Activated T-cell treated with anti-CD3 and anti-CD28 coated beads for 48 hours (primary cell): ENCODE data around the gene DVL1.
"Not testable (repeated sequence)": the region's sequence is repeated elsewhere in the genome, so short reads cannot be mapped to it uniquely, and the experiment has no call there.

ENCODE experiments used
- DNase-seq: peaks from one replicate; pipeline ENCODE4 v3.0.0-alpha.2; 2020; ENCODE audit warnings: low read depth

DVL1 gene

GRCh38 chr1:1349256-1350012 is at the start of gene DVL1:
Gene DVL1 (minus strand): TSS chr1:1349418. CDS start chr1:1349065, 353 bp downstream.
- peak; percentile 64 for DNase-seq

DNA sequence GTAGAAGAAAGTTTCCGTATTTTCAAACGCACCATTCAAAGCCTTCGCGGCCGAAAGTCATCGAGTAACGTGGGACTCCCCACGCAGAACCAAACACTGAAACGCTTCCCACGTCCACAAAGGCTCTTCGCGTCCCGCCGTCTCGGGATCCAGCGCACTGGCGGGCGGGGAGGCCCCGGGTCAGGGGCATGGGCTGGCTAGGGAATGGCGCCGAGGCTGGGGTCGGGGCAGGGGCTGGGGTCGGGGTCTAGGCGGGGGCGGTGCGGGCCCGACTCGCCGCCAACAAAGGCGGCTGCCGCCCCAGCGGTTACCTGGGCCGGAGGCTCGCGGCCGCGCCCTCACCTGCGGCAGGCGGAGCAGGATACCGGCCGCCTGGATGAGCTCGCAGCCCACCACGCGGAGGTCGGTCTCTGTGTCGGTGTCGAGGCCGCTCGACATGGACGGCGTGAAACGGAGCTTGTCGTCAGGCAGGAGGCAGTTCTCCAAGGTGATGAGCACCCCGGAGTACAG is 49.5 kb upstream of the DVL1 start:
- no peak for DNase-seq

DNA sequence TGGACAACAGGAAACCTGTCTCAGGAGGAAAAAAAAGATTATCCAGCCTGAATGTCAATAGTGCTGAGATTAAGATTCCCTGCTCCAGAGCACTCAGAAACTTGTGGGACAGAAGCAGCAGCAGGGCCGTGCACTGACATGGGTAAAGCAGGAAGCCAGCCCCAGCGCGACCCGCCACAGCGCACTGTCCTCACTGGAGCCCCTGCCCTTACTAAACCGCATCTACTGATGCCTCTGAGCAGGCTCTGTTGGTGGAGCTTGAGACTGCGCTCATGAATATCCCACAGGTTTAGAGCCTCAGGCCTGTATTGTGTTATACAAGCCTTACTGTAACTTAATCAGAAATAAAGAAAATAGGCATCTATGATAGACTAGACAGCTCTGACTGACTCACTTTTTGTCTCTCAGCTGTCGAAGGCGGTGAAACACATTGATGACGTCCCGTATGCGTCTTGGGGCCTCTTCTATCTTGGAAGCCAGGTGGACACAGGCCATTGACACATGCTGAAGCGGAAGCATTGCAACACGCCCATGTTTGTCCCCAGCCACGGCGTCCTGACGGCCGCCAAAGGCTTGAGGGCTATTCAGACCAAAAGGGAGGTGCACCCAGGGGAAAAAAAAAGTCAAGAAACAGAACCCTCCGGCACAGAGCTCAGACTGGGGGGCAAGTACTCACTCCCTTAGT is 48.8 kb upstream of the DVL1 start:
- DNase-seq = no peak

GRCh38 chr1:1395166-1395565 is 45.9 kb upstream of the DVL1 start:
- DNase-seq = no peak

- no peak for DNase-seq
Observed at GRCh38 chr1:1394116-1394515, 44.9 kb upstream of the DVL1 start.

DNA sequence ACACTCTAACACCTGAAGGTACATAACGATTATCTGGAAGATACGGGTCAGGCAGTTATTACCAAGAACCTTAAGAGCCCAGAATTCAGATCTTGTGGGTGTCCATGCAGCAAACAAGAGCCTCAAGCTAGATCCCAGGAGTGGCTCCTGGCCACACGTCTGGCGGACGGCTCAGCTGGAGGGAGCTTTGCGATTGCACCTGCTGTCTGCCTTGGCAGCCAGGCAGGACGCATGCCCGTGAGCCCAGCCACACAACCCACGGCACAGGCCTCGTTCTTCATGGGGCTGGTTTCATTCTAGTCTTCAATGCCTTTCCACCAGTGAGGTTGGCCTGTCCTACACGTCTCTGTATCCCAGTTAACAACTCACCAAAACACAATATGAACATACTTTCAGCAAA is 44.2 kb upstream of the DVL1 start:
- DNase-seq = no peak

GRCh38 chr1:1393014-1393413 is 43.8 kb upstream of the DVL1 start:
- no peak for DNase-seq

- DNase-seq = no peak
Observed at GRCh38 chr1:1391225-1391624, 42.0 kb upstream of the DVL1 start.

GRCh38 chr1:1390675-1391074 is 41.5 kb upstream of the DVL1 start:
- no peak for DNase-seq

- no peak for DNase-seq
Observed at GRCh38 chr1:1388078-1388472, 38.9 kb upstream of the DVL1 start.

DNA sequence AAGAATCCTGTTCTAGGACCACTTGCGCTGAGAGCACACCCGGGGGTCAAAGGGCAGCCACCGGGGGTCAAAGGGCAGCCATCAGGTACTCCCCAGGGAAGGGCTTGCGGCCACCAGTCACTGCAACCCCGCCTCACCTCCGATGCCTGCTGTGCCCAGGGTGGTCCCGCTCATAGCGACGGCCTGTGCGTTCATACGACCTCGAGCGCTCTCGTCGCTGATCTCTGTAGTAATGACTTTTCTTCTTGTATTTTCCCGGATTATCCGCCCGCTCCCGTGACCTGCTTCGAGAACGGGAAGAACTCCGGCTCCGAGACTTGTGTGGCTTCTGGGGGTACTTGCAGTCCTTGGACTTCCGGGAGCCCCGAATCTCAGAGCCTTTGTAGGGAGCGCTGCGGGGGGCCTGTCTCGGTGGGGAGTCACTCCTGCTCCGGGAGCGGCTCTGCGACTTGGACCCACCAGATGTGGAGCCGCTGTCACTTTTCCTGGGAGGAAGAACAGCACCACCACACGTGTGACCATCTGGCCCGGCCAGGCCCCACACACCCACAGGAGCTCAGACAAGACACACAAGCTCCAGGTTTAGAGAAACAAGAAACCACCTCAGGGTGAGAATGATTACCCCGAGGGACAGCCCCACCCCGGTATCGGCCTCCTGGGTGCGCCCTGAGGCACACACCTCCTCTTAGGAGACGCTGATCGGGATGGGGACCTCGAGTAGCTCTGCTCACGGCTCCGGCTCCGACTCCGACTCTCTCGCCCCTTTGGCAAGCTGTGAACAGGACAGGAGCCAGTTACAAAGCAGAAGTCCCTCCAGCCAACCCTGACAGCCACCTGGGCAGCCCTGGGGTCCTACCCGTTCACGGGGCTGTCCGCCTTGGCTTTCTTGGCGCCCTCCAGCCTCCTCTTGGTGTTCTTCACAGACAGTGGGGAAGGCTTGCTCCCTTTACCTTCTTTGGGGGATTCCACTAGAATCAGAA is 38.2 kb upstream of the DVL1 start:
- no peak for DNase-seq

DNA sequence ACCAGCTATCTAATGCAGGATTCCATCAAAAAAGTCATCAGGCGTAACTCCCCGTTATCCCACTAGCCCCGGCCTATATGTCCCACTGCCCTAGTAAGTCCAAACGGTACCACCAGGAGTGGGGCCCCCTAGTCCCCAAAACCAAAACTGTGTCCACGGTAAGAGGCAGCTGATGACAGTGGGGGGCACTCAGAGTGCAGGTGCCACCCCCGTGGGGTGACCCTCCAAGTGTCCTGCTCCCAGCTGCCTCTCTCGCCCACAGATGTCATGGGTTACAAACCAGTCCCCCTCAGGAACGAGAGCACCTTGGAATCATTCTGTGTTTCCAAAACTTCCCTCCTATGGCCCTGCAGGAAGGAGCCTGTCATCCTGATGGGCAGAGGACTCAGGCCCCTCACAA is 36.7 kb upstream of the DVL1 start:
- DNase-seq = no peak

DNA sequence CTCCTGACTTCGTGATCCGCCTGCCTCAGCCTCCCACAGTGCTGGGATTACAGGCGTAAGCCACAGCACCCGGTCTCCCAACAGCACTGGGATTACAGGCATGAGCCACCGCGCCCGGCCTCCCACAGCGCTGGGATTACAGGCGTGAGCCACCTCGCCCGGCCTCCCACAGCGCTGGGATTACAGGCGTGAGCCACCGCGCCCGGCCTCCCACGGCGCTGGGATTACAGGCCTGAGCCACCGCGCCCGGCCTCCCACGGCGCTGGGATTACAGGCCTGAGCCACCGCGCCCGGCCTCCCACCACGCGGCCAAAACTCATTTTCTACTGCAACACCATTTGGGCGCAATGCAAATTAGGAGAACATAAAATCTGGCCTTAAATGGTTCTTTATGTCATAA is 36.1 kb upstream of the DVL1 start:
- DNase-seq = not testable (repeated sequence)

GRCh38 chr1:1381294-1381693 is 32.1 kb upstream of the DVL1 start:
- no peak for DNase-seq

DNA sequence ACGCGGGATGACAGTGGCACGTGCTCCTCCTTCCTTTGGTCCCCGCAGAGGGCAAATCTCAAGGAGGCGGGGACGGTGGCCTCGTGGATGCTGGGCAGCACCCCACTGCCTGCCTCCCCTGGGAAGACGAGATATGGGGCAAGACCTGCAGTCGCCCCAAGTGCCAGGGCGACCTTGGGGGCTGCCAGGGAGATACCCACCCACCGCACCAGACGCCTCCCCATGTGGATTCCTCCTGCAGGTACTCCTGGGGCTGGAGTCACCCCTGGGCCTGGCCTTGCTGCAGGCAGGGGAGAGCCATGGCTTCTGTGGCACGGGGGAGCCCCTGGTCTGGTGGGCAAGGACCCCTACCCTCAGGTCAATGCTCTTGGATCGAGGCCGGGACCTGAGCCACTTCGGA is 31.6 kb upstream of the DVL1 start:
- no peak for DNase-seq

DNA sequence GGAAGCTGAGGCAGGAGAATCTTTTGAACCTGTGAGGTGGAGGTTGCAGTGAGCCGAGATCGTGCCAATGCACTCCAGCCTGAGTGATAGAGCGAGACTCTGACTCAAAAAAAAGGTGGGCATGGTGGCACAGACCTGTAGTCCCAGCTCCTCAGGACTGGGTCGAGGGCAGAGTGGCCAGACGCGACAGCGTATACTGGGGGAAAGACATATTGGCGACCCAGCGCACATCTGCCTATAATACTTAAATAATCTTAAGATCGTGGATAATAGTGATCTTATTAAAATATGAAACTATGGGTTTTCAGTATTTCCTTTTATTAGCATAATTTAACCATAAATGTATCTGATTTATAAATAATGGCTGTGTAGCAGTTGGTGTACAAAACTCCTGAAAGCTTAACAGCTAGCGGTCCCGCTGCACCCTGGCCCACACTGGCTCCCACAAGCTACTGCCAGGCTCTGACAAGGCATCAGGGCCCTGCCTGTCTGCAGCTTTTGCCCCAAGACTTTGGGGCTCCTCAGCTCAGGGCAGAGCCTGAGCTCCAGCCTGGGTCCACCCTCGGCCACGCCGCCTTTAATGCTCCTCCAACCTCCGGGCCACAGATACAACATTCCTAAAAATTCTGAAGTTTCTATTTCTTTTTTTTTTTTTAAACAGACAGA is 28.5 kb upstream of the DVL1 start:
- no peak for DNase-seq

DNA sequence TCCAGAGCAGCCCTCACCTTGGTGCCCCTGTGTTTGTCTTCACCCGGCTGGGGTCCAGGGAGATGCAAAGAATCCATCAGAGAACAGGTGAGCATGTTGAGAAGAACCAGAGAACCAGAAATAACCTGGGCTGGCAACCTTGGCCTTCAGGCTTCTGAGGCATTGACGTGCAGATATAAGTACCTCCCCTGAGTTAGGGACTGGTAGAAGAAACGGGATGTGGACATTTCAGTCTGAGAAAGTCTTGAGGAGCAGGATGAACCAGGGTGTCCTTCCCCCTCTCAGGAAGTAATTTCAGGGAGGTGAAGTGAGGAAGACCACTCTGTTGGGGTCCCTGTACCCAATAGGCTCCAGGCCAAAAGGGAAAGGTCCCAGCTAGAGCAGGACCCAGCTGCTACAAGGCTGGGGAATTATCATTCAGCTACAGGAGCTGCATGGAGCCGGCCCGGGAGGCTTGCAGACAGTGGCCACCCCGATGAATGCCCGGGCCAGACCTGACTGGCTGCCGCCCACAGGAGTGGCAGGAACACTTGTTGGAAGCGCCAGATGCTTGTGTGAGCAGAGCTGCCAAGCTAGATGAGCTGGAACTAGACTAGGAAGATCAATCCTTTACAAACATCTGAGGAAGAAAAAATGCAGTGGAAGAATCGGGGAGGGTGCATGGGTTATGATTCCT is 27.5 kb upstream of the DVL1 start:
- no peak for DNase-seq

DNA sequence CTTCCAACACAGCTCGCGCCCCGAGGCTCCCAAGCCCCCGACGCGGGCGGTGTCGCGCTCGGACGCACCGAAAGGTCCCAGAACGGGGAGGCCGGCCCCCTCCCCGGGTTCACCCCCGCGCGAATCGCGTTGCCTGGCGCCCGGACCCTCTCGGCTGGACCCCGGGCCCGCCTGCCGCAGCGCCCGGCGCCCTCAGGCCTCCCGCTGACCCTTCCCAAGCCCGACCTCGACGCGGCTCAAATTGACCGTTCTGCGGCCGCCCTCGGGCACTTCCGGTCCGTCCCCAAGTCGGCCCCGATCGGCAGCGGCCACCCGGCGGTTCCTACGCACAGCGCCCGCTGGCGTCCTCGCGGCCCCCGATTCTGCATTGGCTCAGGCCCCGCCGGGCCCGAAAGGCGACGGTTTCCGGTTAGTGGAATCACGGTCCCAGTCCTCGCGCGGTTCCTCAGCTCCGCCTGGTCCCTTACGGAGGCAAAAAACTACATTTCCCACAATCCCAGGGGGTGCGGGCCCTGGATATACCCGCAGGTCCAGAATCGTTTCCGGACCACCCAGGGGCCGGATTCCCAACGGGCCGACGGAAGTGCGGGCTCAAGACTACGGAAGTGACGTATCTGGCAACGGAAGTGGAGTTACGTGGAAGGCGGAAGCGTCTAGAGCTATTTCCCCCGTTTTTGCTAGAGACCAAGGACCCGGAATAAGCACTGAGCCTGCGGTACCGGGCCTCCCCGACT is 25.9 kb upstream of the DVL1 start, which contains the start of gene AURKAIP1:
Gene AURKAIP1, minus strand, starts transcription at position 279 of the 734 bp plus-strand sequence. CDS start 451 bp downstream, outside the sequence.
- DNase-seq = peak; percentile 92

DNA sequence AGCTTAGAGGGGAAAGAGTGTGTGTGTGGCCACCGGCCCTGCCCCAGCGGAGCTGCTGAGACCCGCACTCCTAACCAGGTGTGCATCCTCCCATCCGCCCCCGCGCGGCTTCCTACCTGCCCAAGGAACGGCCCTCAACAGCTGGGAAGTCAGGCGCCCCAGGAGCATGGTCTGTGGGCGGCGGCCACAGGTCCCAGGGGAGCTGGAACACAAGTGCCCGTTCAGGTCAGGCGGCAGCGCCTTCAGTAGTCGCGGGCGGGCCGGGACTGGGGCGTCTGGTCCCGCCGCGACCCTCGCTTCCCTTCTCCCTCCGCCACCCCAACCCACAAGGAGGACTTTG is 25.3 kb upstream of the DVL1 start:
- no peak for DNase-seq

DNA sequence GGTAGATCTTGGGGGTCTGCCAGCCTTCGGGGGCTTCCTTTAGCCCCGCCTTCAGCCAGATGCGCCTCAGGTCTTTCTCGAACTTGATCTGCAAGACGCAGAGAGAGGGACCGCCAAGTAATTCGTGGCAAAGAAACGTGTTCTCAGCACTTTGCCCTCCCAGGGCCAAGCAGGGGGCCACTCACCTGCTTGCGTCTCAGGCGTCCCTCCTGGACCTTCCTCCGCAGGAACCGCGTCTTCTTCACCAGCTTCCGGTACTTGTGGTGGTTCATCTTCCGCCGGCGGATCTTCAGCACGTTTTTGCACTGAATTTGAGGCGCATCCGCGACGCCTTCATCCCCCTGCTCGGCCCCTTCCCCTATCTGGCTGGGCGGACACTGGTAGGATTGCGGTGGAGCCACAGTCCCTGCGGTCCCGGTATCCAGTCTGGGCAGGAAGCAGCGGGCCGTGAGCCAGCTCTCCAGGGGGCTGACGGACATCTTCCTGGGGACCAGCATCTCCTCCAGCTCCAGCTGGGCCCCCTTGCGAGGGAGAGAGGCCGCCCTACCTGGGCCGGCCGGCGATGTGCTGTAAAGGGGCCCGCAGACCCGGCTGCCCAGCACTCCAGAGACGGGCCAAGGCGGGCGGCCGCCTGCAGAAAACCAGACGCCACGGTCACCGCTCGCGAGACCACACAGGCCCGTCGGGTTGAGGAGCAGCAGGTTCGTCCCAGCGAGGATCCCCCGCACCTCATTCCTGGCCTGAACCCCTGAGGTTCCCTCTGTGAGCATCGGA is 24.8 kb upstream of the DVL1 start:
- DNase-seq = no peak
